Upper lobe of left lung (tissue), 6 donors: ENCODE measurements around the gene TCF7L2. TPM values are rescaled to one million over a fixed set of nuclear protein-coding genes. Genes with fewer than 3 reads are reported as not detected.
A peak's percentile ranks its signal among the peaks of the same experiment; 100 is the strongest.

Experiments used
- ATAC-seq, 2 donors: fragments of 200-7000 bp; cut with Tn5 transposase; one replicate each; pipeline ENCODE4 v1.9.1; 2022; ENCODE audit warnings: mild to moderate bottlenecking in 2 of 2, moderate library complexity in 2 of 2; ENCODE audit not compliant: low FRiP score in 2 of 2
- DNase-seq, 2 donors: peaks; one replicate each; pipeline ENCODE4 v3.0.0-alpha.2; 2019 to 2020
- H3K27ac ChIP-seq, 4 donors: fragments of 200-600 bp; sonication (generic); one replicate each; pipeline ENCODE4 v1.5.1; 2016 to 2019
- H3K27me3 ChIP-seq, 4 donors: fragments of 200-600 bp; sonication (generic); one replicate each; pipeline ENCODE4 v1.5.1; 2017 to 2019
- H3K36me3 ChIP-seq, 4 donors: fragments of 200-600 bp; sonication (generic); one replicate each; pipeline ENCODE4 v1.5.1; 2016 to 2019
- H3K4me1 ChIP-seq, 4 donors: fragments of 200-600 bp; sonication (generic); one replicate each; pipeline ENCODE4 v1.5.1; 2018 to 2019
- H3K4me3 ChIP-seq, 4 donors: fragments of 200-600 bp; sonication (generic); one replicate each; pipeline ENCODE4 v1.5.1; 2017 to 2019; ENCODE audit warnings: mild to moderate bottlenecking in 2 of 4, moderate library complexity in 1 of 4
- H3K9me3 ChIP-seq, 4 donors: fragments of 200-600 bp; sonication (generic); one replicate each; pipeline ENCODE4 v1.5.1; 2018 to 2019
- CTCF ChIP-seq, 6 experiments: fragments of 450-650 bp in 4 of 6; fragments of 200-600 bp in 2 of 6; sonication (generic) in 2 of 6; IDR thresholded peaks; one replicate each; pipeline ENCODE4 v1.5.1; 2016 to 2019; ENCODE audit warnings: antibody characterized with exemption in 6 of 6
- EP300 ChIP-seq, 4 donors: sonication (generic); formaldehyde crosslinking; IDR thresholded peaks; one replicate each; pipeline ENCODE4 v1.5.1; 2017; ENCODE audit warnings: antibody characterized with exemption in 4 of 4, control low read depth in 2 of 4
- POLR2A ChIP-seq, 4 donors: fragments of 450-650 bp; IDR thresholded peaks; one replicate each; pipeline ENCODE4 v1.5.1; 2016 to 2017; ENCODE audit warnings: antibody characterized with exemption in 4 of 4, mild to moderate bottlenecking in 2 of 4
- POLR2AphosphoS5 ChIP-seq, 2 donors: sonication (generic); formaldehyde crosslinking; IDR thresholded peaks; one replicate each; pipeline ENCODE4 v1.5.1; 2017; ENCODE audit warnings: antibody characterized with exemption in 2 of 2
- WGBS, 2 donors: methylation state at CpG; one replicate each; pipeline ENCODE4 v1.1.5; 2017 to 2018; 5-methylcytosine and 5-hydroxymethylcytosine counted together
- total RNA-seq, 6 donors: library from RNA; depleted of rRNA in 4 of 6; stranded (reverse); fragments of >200 nt in 4 of 6; gene quantifications; one replicate each; pipeline versions ENCODE4 v1.1.0 to v1.2.1, GENCODE V29; 2016 to 2021
- donor health status: DM: no; HTN: no; CAD: no; lungs with moderate emphysema.
- donor health status: DM: no; HTN: yes; CAD: no; lungs with severe emphysema.

Gene TCF7L2
- total RNA-seq, 6 donors from 2014 or later, result 15.5 to 80.3 (median 48.1) TPM

GRCh38 chr10:113023017-113023416, 73.0 kb downstream of the TCF7L2 start:
- Histone ChIP-seq H3K4me1 (peaks cover 48 to 60% (median 58%) of the 10 kb centered on the region in 4 donors), H3K27me3 (no peaks in the 10 kb centered on the region), H3K36me3 (no peaks in the 10 kb centered on the region), H3K4me3 (no peak overlapping the region), H3K27ac (no peak overlapping the region), H3K9me3 (no peaks in the 10 kb centered on the region)
- TF ChIP-seq EP300 (IDR thresholded peaks at IDR 0.05) (no peak), POLR2A (IDR thresholded peaks at IDR 0.05) (no peak), POLR2AphosphoS5 (IDR thresholded peaks at IDR 0.05) (no peak), CTCF (IDR thresholded peaks at IDR 0.05) (no peak)
- WGBS, 2 donors, result 73 to 82% methylated on average over 6 of the region's 6 CpGs
- DNase-seq (peak in 1 of 2 donors; percentile 82), ATAC-seq (peak in 1 of 2 donors; percentile 63)

DNA sequence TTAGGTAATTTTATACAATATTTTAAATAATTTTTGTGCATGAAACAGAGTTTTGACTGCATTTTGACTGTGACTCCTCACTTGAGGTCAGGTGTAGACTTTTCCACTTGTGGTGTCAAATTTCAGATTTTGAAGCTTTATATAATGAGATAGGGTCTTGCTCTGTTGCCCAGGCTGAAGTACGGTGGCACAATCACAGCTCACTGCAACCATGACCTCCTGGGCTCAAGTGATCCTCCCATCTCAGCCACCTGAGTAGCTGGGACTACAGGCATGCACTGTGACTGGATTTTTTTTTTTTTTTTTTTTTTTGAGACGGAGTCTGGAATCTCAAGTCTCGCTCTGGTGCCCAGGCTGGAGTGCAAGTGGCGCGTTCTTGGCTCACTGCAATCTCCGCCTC, 74.9 kb downstream of the TCF7L2 start:
- WGBS, 2 donors, result 96% methylated on average over 6 of the region's 6 CpGs
- no peak for DNase-seq
- no peak for ATAC-seq

GRCh38 chr10:113025487-113025886, 75.4 kb downstream of the TCF7L2 start:
- H3K27ac ChIP-seq, result no peak overlapping the region
- no peaks in the 10 kb centered on the region for H3K36me3 ChIP-seq
- H3K27me3 ChIP-seq, result no peaks in the 10 kb centered on the region
- ATAC-seq, result no peak
- DNase-seq, result no peak
- H3K4me3 ChIP-seq, result no peak overlapping the region
- no peaks in the 10 kb centered on the region for H3K9me3 ChIP-seq
- peaks cover 37 to 48% (median 43%) of the 10 kb centered on the region in 4 donors for H3K4me1 ChIP-seq
- TF ChIP-seq POLR2A (IDR thresholded peaks at IDR 0.05) (no peak), EP300 (IDR thresholded peaks at IDR 0.05) (no peak), CTCF (IDR thresholded peaks at IDR 0.05) (no peak), POLR2AphosphoS5 (IDR thresholded peaks at IDR 0.05) (no peak)
- WGBS, 2 donors, result 98% methylated on average over 6 of the region's 6 CpGs

More for the DNA sequence above, 74.9 kb downstream of the TCF7L2 start:
- H3K27ac ChIP-seq, result no peak overlapping the region
- H3K9me3 ChIP-seq, result no peaks in the 10 kb centered on the region
- no peaks in the 10 kb centered on the region for H3K27me3 ChIP-seq
- TF ChIP-seq POLR2AphosphoS5 (IDR thresholded peaks at IDR 0.05) (no peak), EP300 (IDR thresholded peaks at IDR 0.05) (no peak)
- H3K4me1 ChIP-seq, result peaks cover 42 to 54% (median 48%) of the 10 kb centered on the region in 4 donors
- H3K4me3 ChIP-seq, result no peak overlapping the region
- H3K36me3 ChIP-seq, result no peaks in the 10 kb centered on the region

DNA sequence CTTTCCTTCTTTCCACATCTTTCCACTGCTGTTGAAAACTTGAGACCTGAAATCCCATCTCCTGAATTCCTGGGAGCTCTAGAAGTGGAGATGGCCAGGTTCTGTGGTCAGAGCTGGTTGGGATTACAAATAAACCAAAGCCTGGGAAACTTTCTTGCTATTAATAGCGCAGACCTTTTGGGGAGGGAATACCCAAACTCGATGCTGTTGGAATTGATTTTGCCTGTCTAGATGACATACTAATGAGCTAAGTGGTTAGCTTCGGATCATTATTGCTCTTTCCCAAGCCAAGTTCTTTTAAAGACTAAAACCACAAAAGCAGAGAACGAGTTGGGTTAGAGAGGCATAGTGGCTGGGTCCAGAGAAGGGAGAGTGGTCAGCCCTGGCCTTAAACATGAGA, 76.6 kb downstream of the TCF7L2 start:
- 62% methylated on average over 4 of the region's 4 CpGs for WGBS, 2 donors
- TF ChIP-seq POLR2A (IDR thresholded peaks at IDR 0.05) (no peak), EP300 (IDR thresholded peaks at IDR 0.05) (no peak), CTCF (IDR thresholded peaks at IDR 0.05) (no peak), POLR2AphosphoS5 (IDR thresholded peaks at IDR 0.05) (no peak)
- no peak overlapping the region for H3K4me3 ChIP-seq
- H3K36me3 ChIP-seq, result no peaks in the 10 kb centered on the region
- H3K27ac ChIP-seq, result peak overlapping the region in 1 of 4 donors; percentile 43
- H3K27me3 ChIP-seq, result no peaks in the 10 kb centered on the region
- no peaks in the 10 kb centered on the region for H3K9me3 ChIP-seq
- DNase-seq (no peak), ATAC-seq (no peak)
- peaks cover 25 to 36% (median 31%) of the 10 kb centered on the region in 4 donors for H3K4me1 ChIP-seq

DNA sequence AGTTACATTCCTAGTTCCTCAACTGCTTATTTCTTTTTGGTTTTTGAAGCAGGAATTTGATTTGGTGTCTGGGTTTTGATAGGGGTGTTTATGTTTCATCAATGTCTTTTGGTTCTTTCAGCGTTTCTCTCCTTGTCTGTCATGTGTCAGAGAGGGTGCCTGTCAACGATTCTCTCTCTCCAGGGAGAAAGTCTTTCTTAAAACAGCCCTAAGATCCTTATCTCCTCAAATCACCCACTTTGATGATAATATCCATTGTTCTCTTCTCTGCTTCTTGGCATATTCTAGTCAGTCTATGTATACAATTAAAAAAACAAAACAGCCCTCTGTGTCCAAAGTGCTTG, 77.2 kb downstream of the TCF7L2 start:
- DNase-seq, result no peak
- H3K4me3 ChIP-seq, result no peak overlapping the region
- TF ChIP-seq POLR2A (IDR thresholded peaks at IDR 0.05) (no peak), POLR2AphosphoS5 (IDR thresholded peaks at IDR 0.05) (no peak), CTCF (IDR thresholded peaks at IDR 0.05) (no peak), EP300 (IDR thresholded peaks at IDR 0.05) (no peak)
- H3K27me3 ChIP-seq, result no peaks in the 10 kb centered on the region
- WGBS, 2 donors, result 15 to 34% methylated on average over 2 of the region's 2 CpGs
- no peak for ATAC-seq
- peak overlapping the region in 2 of 4 donors; percentile 1 to 43 for H3K27ac ChIP-seq
- H3K9me3 ChIP-seq, result no peaks in the 10 kb centered on the region
- no peaks in the 10 kb centered on the region for H3K36me3 ChIP-seq
- peaks cover 22 to 32% (median 27%) of the 10 kb centered on the region in 4 donors for H3K4me1 ChIP-seq
